Endothelial cell of umbilical vein (primary cell): Measurements from ENCODE around the gene PPP1R2C.

Experiments used
- CTCF ChIP-seq, 2 donors: IDR thresholded peaks; 1 replicate in 1 of 2; 2 replicates in 1 of 2; pipeline ENCODE4 v1.5.1; 2011; ENCODE audit warnings: low read length in 2 of 2, mild to moderate bottlenecking in 2 of 2, moderate library complexity in 2 of 2, control low read depth in 1 of 2, inconsistent platforms in 1 of 2, low read depth in 1 of 2; ENCODE audit not compliant: insufficient read depth in 1 of 2; ENCODE audit errors: extremely low read depth in 1 of 2
- EZH2 ChIP-seq: IDR thresholded peaks from 2 replicates; pipeline ENCODE4 v1.6.1; 2012; ENCODE audit warnings: borderline replicate concordance, low read depth, mild to moderate bottlenecking, moderate library complexity, low read length, inconsistent platforms; ENCODE audit not compliant: severe bottlenecking
- MAX ChIP-seq: IDR thresholded peaks from 2 replicates; pipeline ENCODE4 v1.6.1; 2011; ENCODE audit not compliant: insufficient read depth, insufficient read length
- MYC ChIP-seq: IDR thresholded peaks from one replicate; pipeline ENCODE4 v1.6.1; 2011; ENCODE audit warnings: mild to moderate bottlenecking, low read depth, low read length
- POLR2A ChIP-seq: IDR thresholded peaks from 2 replicates; pipeline ENCODE4 v1.6.1; 2012; ENCODE audit warnings: low read depth, mild to moderate bottlenecking, control low read depth, low read length
- POLR2AphosphoS5 ChIP-seq: IDR thresholded peaks from 2 replicates; pipeline ENCODE4 v1.6.1; 2012; ENCODE audit warnings: low read depth, mild to moderate bottlenecking, control low read depth, low read length, moderate library complexity; ENCODE audit not compliant: insufficient read depth

GRCh38 chrX:42738552-42738951 is 39.4 kb downstream of the PPP1R2C start:
- TF ChIP-seq EZH2: no peak
- TF ChIP-seq CTCF (IDR thresholded peaks at IDR 0.05; ENCODE audit: extremely low read depth in 1 of 2, insufficient read depth in 1 of 2, low read depth in 1 of 2, low read length in 2 of 2): no peak
- no peak for TF ChIP-seq POLR2AphosphoS5
- no peak for TF ChIP-seq MYC
- no peak for TF ChIP-seq MAX
- no peak for TF ChIP-seq POLR2A
